Liver (tissue), 3 donors: ENCODE measurements around the gene ADCY3.

ENCODE experiments used
- ATF3 ChIP-seq: IDR thresholded peaks from 2 replicates; pipeline ENCODE4 v1.6.1; 2016; ENCODE audit warnings: antibody characterized with exemption
- CTCF ChIP-seq: fragments of 150-350 bp; IDR thresholded peaks from 2 replicates; pipeline ENCODE4 v1.5.1; 2017; ENCODE audit warnings: improper control_type of control experiment, low read depth, low read length; ENCODE audit not compliant: missing input control
- EGR1 ChIP-seq, 2 donors: IDR thresholded peaks; 2 replicates each; pipeline ENCODE4 v1.6.1; 2016 to 2018; ENCODE audit warnings: antibody characterized with exemption in 2 of 2, low read depth in 2 of 2
- GABPA ChIP-seq, 2 donors: IDR thresholded peaks in 1 of 2; conservative IDR thresholded peaks in 1 of 2; 2 replicates each; pipeline ENCODE4 v1.6.1; 2016; ENCODE audit warnings: antibody characterized with exemption in 2 of 2, mild to moderate bottlenecking in 1 of 2, moderate library complexity in 1 of 2
- HNF4A ChIP-seq, 2 donors: conservative IDR thresholded peaks; 2 replicates each; pipeline ENCODE4 v1.6.1; 2016; ENCODE audit warnings: antibody characterized with exemption in 2 of 2, mild to moderate bottlenecking in 2 of 2
- JUND ChIP-seq, 2 donors: IDR thresholded peaks; 2 replicates each; pipeline ENCODE4 v1.6.1; 2016; ENCODE audit warnings: antibody characterized with exemption in 2 of 2
- MAX ChIP-seq: IDR thresholded peaks from 2 replicates; pipeline ENCODE4 v1.6.1; 2016; ENCODE audit warnings: antibody characterized with exemption
- RAD21 ChIP-seq, 2 donors: IDR thresholded peaks; 2 replicates each; pipeline ENCODE4 v1.6.1; 2016; ENCODE audit warnings: antibody characterized with exemption in 2 of 2, mild to moderate bottlenecking in 2 of 2
- TAF1 ChIP-seq: conservative IDR thresholded peaks from 2 replicates; pipeline ENCODE4 v1.6.1; 2016; ENCODE audit warnings: antibody characterized with exemption, mild to moderate bottlenecking
- YY1 ChIP-seq: IDR thresholded peaks from 2 replicates; pipeline ENCODE4 v1.6.1; 2016; ENCODE audit warnings: antibody characterized with exemption, mild to moderate bottlenecking
- ZBTB33 ChIP-seq: IDR thresholded peaks from 2 replicates; pipeline ENCODE4 v1.6.1; 2016; ENCODE audit warnings: antibody characterized with exemption
- donor health status: healthy.
- donor health status: healthy.

GRCh38 chr2:24771764-24772586 lies 148.1 kb downstream of the ADCY3 start:
- TF ChIP-seq JUND (IDR thresholded peaks at IDR 0.05) (no peak), CTCF (no peak), RAD21 (IDR thresholded peaks at IDR 0.05) (no peak), HNF4A (conservative IDR thresholded peaks at IDR 0.05) (no peak), ZBTB33 (no peak), YY1 (no peak), ATF3 (no peak), TAF1 (no peak), MAX (no peak), EGR1 (IDR thresholded peaks at IDR 0.05; ENCODE audit: low read depth in 2 of 2) (no peak), GABPA (IDR thresholded peaks at IDR 0.05 in 1 of 2, conservative IDR thresholded peaks at IDR 0.05 in 1 of 2) (no peak)
